GM23338 (cell line): ENCODE data around the gene QRFP. TPM values are rescaled to one million over a fixed set of nuclear protein-coding genes. Genes with fewer than 3 reads are reported as not detected.

Experiments
- ATAC-seq: fragments of 200-7000 bp; cut with Tn5 transposase; 3 replicates; pipeline ENCODE4 v1.9.1; 2020
- DNase-seq: peaks from one replicate; pipeline ENCODE4 v3.0.0-alpha.2; 2015; ENCODE audit warnings: low spot score
- H2AFZ ChIP-seq: fragments of 200-600 bp; sonication (generic); 2 replicates; pipeline ENCODE4 v1.8.0; 2016; ENCODE audit warnings: antibody characterized with exemption, mild to moderate bottlenecking, moderate library complexity
- H3F3A ChIP-seq: fragments of 200-600 bp; sonication (generic); replicated peaks from 2 replicates; pipeline ENCODE4 v1.8.0; 2017; ENCODE audit warnings: antibody characterized with exemption, mixed run types, low read depth
- H3K27ac ChIP-seq: fragments of 200-600 bp; sonication (generic); 2 replicates; pipeline ENCODE4 v1.6.1; 2016; ENCODE audit warnings: low read depth
- H3K27me3 ChIP-seq: fragments of 200-600 bp; sonication (generic); 2 replicates; pipeline ENCODE4 v1.8.0; 2016; ENCODE audit warnings: mild to moderate bottlenecking, mixed run types, moderate library complexity; ENCODE audit not compliant: insufficient read depth
- H3K36me3 ChIP-seq: fragments of 200-600 bp; sonication (generic); 2 replicates; pipeline ENCODE4 v1.8.0; 2016; ENCODE audit warnings: mild to moderate bottlenecking; ENCODE audit not compliant: insufficient read depth
- H3K4me1 ChIP-seq: fragments of 200-600 bp; sonication (generic); 2 replicates; pipeline ENCODE4 v1.8.0; 2016; ENCODE audit warnings: mild to moderate bottlenecking, moderate library complexity; ENCODE audit not compliant: insufficient read depth
- H3K4me2 ChIP-seq: fragments of 200-600 bp; sonication (generic); 2 replicates; pipeline ENCODE4 v1.7.1; 2017; ENCODE audit warnings: mixed run types
- H3K4me3 ChIP-seq: fragments of 200-600 bp; sonication (generic); 2 replicates; pipeline ENCODE4 v1.6.1; 2016; ENCODE audit warnings: mixed run types
- H3K79me2 ChIP-seq: fragments of 200-600 bp; sonication (generic); replicated peaks from 2 replicates; pipeline ENCODE4 v1.8.0; 2017; ENCODE audit warnings: mild to moderate bottlenecking; ENCODE audit not compliant: insufficient read depth
- H3K9me2 ChIP-seq: fragments of 200-600 bp; sonication (generic); 2 replicates; pipeline ENCODE4 v1.8.0; 2017; ENCODE audit not compliant: insufficient read depth
- H4K20me1 ChIP-seq: fragments of 200-600 bp; sonication (generic); replicated peaks from 2 replicates; pipeline ENCODE4 v1.8.0; 2017; ENCODE audit warnings: mild to moderate bottlenecking; ENCODE audit not compliant: insufficient read depth
- H3K27ac Mint-ChIP-seq: 2 replicates; pipeline ENCODE4 v1.8.0; 2020; ENCODE audit warnings: inconsistent platforms, mild to moderate bottlenecking, moderate library complexity, mixed read lengths
- H3K27me3 Mint-ChIP-seq: 3 replicates; pipeline ENCODE4 v1.8.0; 2022; ENCODE audit warnings: low read depth, mild to moderate bottlenecking, moderate library complexity, mixed read lengths, inconsistent platforms; ENCODE audit not compliant: insufficient read depth, poor library complexity
- H3K36me3 Mint-ChIP-seq: 3 replicates; pipeline ENCODE4 v1.8.0; 2021; ENCODE audit warnings: low read depth, mild to moderate bottlenecking, inconsistent platforms, moderate library complexity, mixed read lengths
- H3K4me1 Mint-ChIP-seq: 3 replicates; pipeline ENCODE4 v1.8.0; 2020; ENCODE audit warnings: mild to moderate bottlenecking, inconsistent platforms, mixed read lengths
- H3K4me3 Mint-ChIP-seq: 3 replicates; pipeline ENCODE4 v1.8.0; 2021; ENCODE audit warnings: moderate library complexity, mild to moderate bottlenecking, inconsistent platforms, mixed read lengths
- H3K9me3 Mint-ChIP-seq: 3 replicates; pipeline ENCODE4 v1.8.0; 2020; ENCODE audit warnings: moderate library complexity, mild to moderate bottlenecking, inconsistent platforms, mixed read lengths
- CREB1 ChIP-seq: fragments of 250-450 bp; sonication (Bioruptor Pico); IDR thresholded peaks from 2 replicates; pipeline ENCODE4 v1.5.0; 2020; ENCODE audit warnings: low read depth, mild to moderate bottlenecking, moderate library complexity
- EZH2 ChIP-seq: fragments of 200-600 bp; sonication (generic); IDR thresholded peaks from one replicate; pipeline ENCODE4 v1.8.0; 2017; ENCODE audit warnings: antibody characterized with exemption, mild to moderate bottlenecking, low read depth; ENCODE audit not compliant: unreplicated experiment
- EZH2phosphoT487 ChIP-seq: fragments of 200-600 bp; sonication (generic); IDR thresholded peaks from one replicate; pipeline ENCODE4 v1.8.1; 2018; ENCODE audit warnings: antibody characterized with exemption; ENCODE audit not compliant: unreplicated experiment
- JUNB ChIP-seq: IDR thresholded peaks from one replicate; pipeline ENCODE4 v1.6.1; 2016; ENCODE audit warnings: antibody characterized with exemption; ENCODE audit not compliant: unreplicated experiment
- NANOG ChIP-seq: IDR thresholded peaks from 2 replicates; pipeline ENCODE4 v1.6.1; 2016; ENCODE audit warnings: antibody characterized with exemption, borderline replicate concordance
- POLR2AphosphoS5 ChIP-seq: IDR thresholded peaks from 2 replicates; pipeline ENCODE4 v1.6.1; 2016; ENCODE audit warnings: antibody characterized with exemption, low read depth
- STAT1 ChIP-seq: IDR thresholded peaks from one replicate; pipeline ENCODE4 v1.6.1; 2016; ENCODE audit warnings: antibody characterized with exemption; ENCODE audit not compliant: unreplicated experiment
- ZNF114 ChIP-seq: fragments of 250-450 bp; sonication (Bioruptor Pico); IDR thresholded peaks from 2 replicates; pipeline ENCODE4 v1.5.0; 2020; ENCODE audit warnings: mild to moderate bottlenecking, moderate library complexity
- ZNF331 ChIP-seq: fragments of 250-450 bp; sonication (Bioruptor Pico); IDR thresholded peaks from 2 replicates; pipeline ENCODE4 v1.5.0; 2020; ENCODE audit warnings: low read depth, mild to moderate bottlenecking, moderate library complexity
- polyA plus RNA-seq: library from polyadenylated mRNA; unstranded; fragments of >200 nt; fragmentation: Nextera tagmentation; extraction: Ambion mirVana; gene quantifications from 2 replicates; pipeline ENCODE4 v1.2.1, GENCODE V29; 2016
- total RNA-seq: library from RNA; depleted of rRNA; stranded (reverse); fragments of >200 nt; shearing (Covaris generic); gene quantifications from 2 replicates; pipeline ENCODE4 v1.2.3, GENCODE V29; 2014
- TF ChIP-seq, protein P1 (sequence below): IDR thresholded peaks from one replicate; pipeline ENCODE4 v1.6.1; 2018; ENCODE audit warnings: antibody characterized with exemption; ENCODE audit not compliant: unreplicated experiment
- TF ChIP-seq, protein P2 (sequence below): fragments of 250-450 bp; sonication (Bioruptor Pico); IDR thresholded peaks from 2 replicates; pipeline ENCODE4 v1.5.0; 2020; ENCODE audit warnings: mild to moderate bottlenecking, moderate library complexity
- TF ChIP-seq, protein P3 (sequence below): IDR thresholded peaks from 2 replicates; pipeline ENCODE4 v1.6.1; 2016; ENCODE audit warnings: antibody characterized with exemption
- TF ChIP-seq, protein P4 (sequence below), 2 experiments: fragments of 200-600 bp in 1 of 2; sonication (generic) in 1 of 2; conservative IDR thresholded peaks; 2 replicates each; pipeline versions ENCODE4 v1.5.1 to v1.6.1; 2016 to 2017; ENCODE audit warnings: antibody characterized with exemption in 2 of 2, low read depth in 2 of 2, mild to moderate bottlenecking in 2 of 2, moderate library complexity in 1 of 2

QRFP gene
- total and polyA plus RNA-seq, 2 experiments from 2014 or later, result not detected

DNA sequence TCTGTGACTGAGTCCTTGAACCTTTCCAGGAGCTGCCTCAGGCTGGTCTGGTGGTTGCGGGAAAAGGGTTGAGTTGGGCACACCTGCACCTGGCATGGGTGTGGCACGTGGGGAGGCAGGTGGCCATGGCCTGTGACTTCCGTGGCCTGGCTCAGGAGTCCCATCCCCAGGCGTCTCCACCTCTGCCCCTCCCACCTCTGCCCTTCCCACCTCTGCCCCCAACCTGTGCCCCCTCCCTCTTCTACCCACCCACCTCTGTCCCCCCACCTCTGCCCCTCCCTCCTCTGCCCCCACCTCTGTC, 1.9 kb upstream of the QRFP start:
- H3K36me3 ChIP-seq, result no peaks in the 10 kb centered on the region
- H3K9me2 ChIP-seq, result no peaks in the 10 kb centered on the region
- H3K4me1 ChIP-seq, result no peaks in the 10 kb centered on the region
- no peak overlapping the region for H3K27ac ChIP-seq
- H3F3A ChIP-seq, result no peaks in the 10 kb centered on the region
- no peak overlapping the region for H3K4me3 ChIP-seq
- TF ChIP-seq JUNB (no peak), EZH2 (no peak), ZNF114 (CRISPR knock-in tag) (no peak), STAT1 (no peak), CREB1 (no peak), EZH2phosphoT487 (no peak), NANOG (no peak), ZNF331 (CRISPR knock-in tag) (no peak), POLR2AphosphoS5 (no peak)
- TF ChIP-seq, protein P1, sequence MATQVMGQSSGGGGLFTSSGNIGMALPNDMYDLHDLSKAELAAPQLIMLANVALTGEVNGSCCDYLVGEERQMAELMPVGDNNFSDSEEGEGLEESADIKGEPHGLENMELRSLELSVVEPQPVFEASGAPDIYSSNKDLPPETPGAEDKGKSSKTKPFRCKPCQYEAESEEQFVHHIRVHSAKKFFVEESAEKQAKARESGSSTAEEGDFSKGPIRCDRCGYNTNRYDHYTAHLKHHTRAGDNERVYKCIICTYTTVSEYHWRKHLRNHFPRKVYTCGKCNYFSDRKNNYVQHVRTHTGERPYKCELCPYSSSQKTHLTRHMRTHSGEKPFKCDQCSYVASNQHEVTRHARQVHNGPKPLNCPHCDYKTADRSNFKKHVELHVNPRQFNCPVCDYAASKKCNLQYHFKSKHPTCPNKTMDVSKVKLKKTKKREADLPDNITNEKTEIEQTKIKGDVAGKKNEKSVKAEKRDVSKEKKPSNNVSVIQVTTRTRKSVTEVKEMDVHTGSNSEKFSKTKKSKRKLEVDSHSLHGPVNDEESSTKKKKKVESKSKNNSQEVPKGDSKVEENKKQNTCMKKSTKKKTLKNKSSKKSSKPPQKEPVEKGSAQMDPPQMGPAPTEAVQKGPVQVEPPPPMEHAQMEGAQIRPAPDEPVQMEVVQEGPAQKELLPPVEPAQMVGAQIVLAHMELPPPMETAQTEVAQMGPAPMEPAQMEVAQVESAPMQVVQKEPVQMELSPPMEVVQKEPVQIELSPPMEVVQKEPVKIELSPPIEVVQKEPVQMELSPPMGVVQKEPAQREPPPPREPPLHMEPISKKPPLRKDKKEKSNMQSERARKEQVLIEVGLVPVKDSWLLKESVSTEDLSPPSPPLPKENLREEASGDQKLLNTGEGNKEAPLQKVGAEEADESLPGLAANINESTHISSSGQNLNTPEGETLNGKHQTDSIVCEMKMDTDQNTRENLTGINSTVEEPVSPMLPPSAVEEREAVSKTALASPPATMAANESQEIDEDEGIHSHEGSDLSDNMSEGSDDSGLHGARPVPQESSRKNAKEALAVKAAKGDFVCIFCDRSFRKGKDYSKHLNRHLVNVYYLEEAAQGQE, result no peak
- TF ChIP-seq, protein P2, sequence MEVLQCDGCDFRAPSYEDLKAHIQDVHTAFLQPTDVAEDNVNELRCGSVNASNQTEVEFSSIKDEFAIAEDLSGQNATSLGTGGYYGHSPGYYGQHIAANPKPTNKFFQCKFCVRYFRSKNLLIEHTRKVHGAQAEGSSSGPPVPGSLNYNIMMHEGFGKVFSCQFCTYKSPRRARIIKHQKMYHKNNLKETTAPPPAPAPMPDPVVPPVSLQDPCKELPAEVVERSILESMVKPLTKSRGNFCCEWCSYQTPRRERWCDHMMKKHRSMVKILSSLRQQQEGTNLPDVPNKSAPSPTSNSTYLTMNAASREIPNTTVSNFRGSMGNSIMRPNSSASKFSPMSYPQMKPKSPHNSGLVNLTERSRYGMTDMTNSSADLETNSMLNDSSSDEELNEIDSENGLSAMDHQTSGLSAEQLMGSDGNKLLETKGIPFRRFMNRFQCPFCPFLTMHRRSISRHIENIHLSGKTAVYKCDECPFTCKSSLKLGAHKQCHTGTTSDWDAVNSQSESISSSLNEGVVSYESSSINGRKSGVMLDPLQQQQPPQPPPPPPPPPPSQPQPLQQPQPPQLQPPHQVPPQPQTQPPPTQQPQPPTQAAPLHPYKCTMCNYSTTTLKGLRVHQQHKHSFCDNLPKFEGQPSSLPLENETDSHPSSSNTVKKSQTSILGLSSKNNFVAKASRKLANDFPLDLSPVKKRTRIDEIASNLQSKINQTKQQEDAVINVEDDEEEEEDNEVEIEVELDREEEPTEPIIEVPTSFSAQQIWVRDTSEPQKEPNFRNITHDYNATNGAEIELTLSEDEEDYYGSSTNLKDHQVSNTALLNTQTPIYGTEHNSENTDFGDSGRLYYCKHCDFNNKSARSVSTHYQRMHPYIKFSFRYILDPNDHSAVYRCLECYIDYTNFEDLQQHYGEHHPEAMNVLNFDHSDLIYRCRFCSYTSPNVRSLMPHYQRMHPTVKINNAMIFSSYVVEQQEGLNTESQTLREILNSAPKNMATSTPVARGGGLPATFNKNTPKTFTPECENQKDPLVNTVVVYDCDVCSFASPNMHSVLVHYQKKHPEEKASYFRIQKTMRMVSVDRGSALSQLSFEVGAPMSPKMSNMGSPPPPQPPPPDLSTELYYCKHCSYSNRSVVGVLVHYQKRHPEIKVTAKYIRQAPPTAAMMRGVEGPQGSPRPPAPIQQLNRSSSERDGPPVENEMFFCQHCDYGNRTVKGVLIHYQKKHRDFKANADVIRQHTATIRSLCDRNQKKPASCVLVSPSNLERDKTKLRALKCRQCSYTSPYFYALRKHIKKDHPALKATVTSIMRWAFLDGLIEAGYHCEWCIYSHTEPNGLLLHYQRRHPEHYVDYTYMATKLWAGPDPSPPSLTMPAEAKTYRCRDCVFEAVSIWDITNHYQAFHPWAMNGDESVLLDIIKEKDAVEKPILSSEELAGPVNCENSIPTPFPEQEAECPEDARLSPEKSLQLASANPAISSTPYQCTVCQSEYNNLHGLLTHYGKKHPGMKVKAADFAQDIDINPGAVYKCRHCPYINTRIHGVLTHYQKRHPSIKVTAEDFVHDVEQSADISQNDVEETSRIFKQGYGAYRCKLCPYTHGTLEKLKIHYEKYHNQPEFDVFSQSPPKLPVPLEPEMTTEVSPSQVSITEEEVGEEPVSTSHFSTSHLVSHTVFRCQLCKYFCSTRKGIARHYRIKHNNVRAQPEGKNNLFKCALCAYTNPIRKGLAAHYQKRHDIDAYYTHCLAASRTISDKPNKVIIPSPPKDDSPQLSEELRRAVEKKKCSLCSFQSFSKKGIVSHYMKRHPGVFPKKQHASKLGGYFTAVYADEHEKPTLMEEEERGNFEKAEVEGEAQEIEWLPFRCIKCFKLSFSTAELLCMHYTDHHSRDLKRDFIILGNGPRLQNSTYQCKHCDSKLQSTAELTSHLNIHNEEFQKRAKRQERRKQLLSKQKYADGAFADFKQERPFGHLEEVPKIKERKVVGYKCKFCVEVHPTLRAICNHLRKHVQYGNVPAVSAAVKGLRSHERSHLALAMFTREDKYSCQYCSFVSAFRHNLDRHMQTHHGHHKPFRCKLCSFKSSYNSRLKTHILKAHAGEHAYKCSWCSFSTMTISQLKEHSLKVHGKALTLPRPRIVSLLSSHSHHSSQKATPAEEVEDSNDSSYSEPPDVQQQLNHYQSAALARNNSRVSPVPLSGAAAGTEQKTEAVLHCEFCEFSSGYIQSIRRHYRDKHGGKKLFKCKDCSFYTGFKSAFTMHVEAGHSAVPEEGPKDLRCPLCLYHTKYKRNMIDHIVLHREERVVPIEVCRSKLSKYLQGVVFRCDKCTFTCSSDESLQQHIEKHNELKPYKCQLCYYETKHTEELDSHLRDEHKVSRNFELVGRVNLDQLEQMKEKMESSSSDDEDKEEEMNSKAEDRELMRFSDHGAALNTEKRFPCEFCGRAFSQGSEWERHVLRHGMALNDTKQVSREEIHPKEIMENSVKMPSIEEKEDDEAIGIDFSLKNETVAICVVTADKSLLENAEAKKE, result no peak
- TF ChIP-seq, protein P3, sequence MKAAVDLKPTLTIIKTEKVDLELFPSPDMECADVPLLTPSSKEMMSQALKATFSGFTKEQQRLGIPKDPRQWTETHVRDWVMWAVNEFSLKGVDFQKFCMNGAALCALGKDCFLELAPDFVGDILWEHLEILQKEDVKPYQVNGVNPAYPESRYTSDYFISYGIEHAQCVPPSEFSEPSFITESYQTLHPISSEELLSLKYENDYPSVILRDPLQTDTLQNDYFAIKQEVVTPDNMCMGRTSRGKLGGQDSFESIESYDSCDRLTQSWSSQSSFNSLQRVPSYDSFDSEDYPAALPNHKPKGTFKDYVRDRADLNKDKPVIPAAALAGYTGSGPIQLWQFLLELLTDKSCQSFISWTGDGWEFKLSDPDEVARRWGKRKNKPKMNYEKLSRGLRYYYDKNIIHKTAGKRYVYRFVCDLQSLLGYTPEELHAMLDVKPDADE, result no peak
- TF ChIP-seq, protein P4, sequence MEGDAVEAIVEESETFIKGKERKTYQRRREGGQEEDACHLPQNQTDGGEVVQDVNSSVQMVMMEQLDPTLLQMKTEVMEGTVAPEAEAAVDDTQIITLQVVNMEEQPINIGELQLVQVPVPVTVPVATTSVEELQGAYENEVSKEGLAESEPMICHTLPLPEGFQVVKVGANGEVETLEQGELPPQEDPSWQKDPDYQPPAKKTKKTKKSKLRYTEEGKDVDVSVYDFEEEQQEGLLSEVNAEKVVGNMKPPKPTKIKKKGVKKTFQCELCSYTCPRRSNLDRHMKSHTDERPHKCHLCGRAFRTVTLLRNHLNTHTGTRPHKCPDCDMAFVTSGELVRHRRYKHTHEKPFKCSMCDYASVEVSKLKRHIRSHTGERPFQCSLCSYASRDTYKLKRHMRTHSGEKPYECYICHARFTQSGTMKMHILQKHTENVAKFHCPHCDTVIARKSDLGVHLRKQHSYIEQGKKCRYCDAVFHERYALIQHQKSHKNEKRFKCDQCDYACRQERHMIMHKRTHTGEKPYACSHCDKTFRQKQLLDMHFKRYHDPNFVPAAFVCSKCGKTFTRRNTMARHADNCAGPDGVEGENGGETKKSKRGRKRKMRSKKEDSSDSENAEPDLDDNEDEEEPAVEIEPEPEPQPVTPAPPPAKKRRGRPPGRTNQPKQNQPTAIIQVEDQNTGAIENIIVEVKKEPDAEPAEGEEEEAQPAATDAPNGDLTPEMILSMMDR (conservative IDR thresholded peaks at IDR 0.05; ENCODE audit: low read depth in 2 of 2), result no peak
- no peaks in the 10 kb centered on the region for H3K9me3 Mint-ChIP-seq
- H3K79me2 ChIP-seq, result no peaks in the 10 kb centered on the region
- ATAC-seq (no peak), DNase-seq (no peak)
- peaks cover 20% of the 10 kb centered on the region for H3K27me3 Mint-ChIP-seq
- H3K4me1 Mint-ChIP-seq, result no peaks in the 10 kb centered on the region; the same call in 2 of the 3 replicates
- H3K36me3 Mint-ChIP-seq, result no peaks in the 10 kb centered on the region
- H3K4me2 ChIP-seq, result no peak overlapping the region
- H4K20me1 ChIP-seq, result no peaks in the 10 kb centered on the region
- H3K27me3 ChIP-seq, result no peaks in the 10 kb centered on the region
- H3K4me3 Mint-ChIP-seq, result no peak overlapping the region
- no peak overlapping the region for H3K27ac Mint-ChIP-seq
- H2AFZ ChIP-seq, result no peak overlapping the region
